Ovary (tissue), 9 donors: Measurements from ENCODE around the gene CFAP97D2. TPM values are rescaled to one million over a fixed set of nuclear protein-coding genes. Genes with fewer than 3 reads are reported as not detected.
"Not testable (repeated sequence)": the region's sequence is repeated elsewhere in the genome, so short reads cannot be mapped to it uniquely, and the experiment has no call there.

Source experiments
- DNase-seq, 5 donors: peaks; one replicate each; pipeline ENCODE4 v3.0.0-alpha.2; 2019 to 2020
- H3K27ac ChIP-seq, 2 donors: fragments of 200-600 bp; one replicate each; pipeline versions ENCODE4 v1.5.1 to v1.8.0; 2019 to 2022
- H3K27me3 ChIP-seq: fragments of 200-600 bp; one replicate; pipeline ENCODE4 v1.8.0; 2022
- H3K36me3 ChIP-seq: fragments of 200-600 bp; sonication (generic); one replicate; pipeline ENCODE4 v1.5.1; 2019
- H3K4me1 ChIP-seq: one replicate; pipeline ENCODE4 v1.8.1; 2013; ENCODE audit warnings: mild to moderate bottlenecking, moderate library complexity; ENCODE audit not compliant: insufficient read depth
- H3K4me3 ChIP-seq: fragments of 200-600 bp; sonication (generic); one replicate; pipeline ENCODE4 v1.5.1; 2017
- H3K9me3 ChIP-seq, 2 donors: fragments of 200-600 bp in 1 of 2; sonication (generic) in 1 of 2; one replicate each; pipeline versions ENCODE4 v1.5.1 to v1.8.1; 2013 to 2019; ENCODE audit warnings: mild to moderate bottlenecking in 1 of 2, moderate library complexity in 1 of 2
- CTCF ChIP-seq, 3 donors: fragments of 450-650 bp in 2 of 3; fragments of 200-600 bp in 1 of 3; IDR thresholded peaks; one replicate each; pipeline versions ENCODE4 v1.5.1 to v1.8.0; 2016 to 2022; ENCODE audit warnings: antibody characterized with exemption in 3 of 3, mild to moderate bottlenecking in 1 of 3
- EP300 ChIP-seq: sonication (generic); formaldehyde crosslinking; IDR thresholded peaks from one replicate; pipeline ENCODE4 v1.6.1; 2017; ENCODE audit warnings: antibody characterized with exemption
- POLR2A ChIP-seq: fragments of 450-650 bp; IDR thresholded peaks from one replicate; pipeline ENCODE4 v1.6.1; 2017; ENCODE audit warnings: antibody characterized with exemption, mild to moderate bottlenecking, moderate library complexity
- WGBS, 3 donors: extraction: QIAGEN DNeasy Blood & Tissue Kit in 1 of 3; methylation state at CpG; one replicate each; pipeline versions ENCODE4 v1.1.5 to v1.1.7; 2013 to 2017; 5-methylcytosine and 5-hydroxymethylcytosine counted together
- intact Hi-C, 4 donors: fragments of 100-400 bp; cut with DNase I; formaldehyde crosslinking; loops; one replicate each; pipeline versions ENCODE4 v1.11.0 to v1.15.1; 2022 to 2023
- polyA plus RNA-seq, 2 donors: library from polyadenylated mRNA; stranded (reverse); fragments of 200-250 nt in 1 of 2; fragments of 350-450 nt in 1 of 2; fragmentation: Illumina TruSeq in 1 of 2; extraction: RNeasy Lipid Tissue Mini Kit (QIAGEN cat#74804) in 1 of 2; gene quantifications; one replicate each; pipeline ENCODE4 v1.2.3, GENCODE V29; 2013 to 2014
- total RNA-seq, 7 donors: library from RNA; depleted of rRNA in 2 of 7; stranded (reverse); fragments of >200 nt in 2 of 7; fragmentation: NEBNext Ultra II Directional in 3 of 7; extraction: Animal tissue kit (Norgen Biotek cat#: 25700) in 3 of 7; gene quantifications; one replicate each; pipeline versions ENCODE4 v1.1.0 to v1.2.4, GENCODE V29; 2016 to 2023
- donor health status: DM: no; HTN: no; CAD: no; lungs with moderate emphysema.
- donor health status: DM: no; HTN: no; CAD: no.
- donor health status: Bipolar disorder and iron deficiency.
- donor health status: DM: yes; HTN: yes; CAD: no.
- donor health status: DM: no; HTN: no; CAD: no.
- donor health status: DM: yes; HTN: yes; CAD: no.

CFAP97D2 gene
- total and polyA plus RNA-seq, 9 donors: 0.28 to 5.2 (median 3.1) TPM; not detected in 6

GRCh38 chr13:114248011-114248410, 69.0 kb downstream of the CFAP97D2 start:
- no peak for DNase-seq
- intact Hi-C loops: no loop called here
- Histone ChIP-seq H3K27ac (no peak overlapping the region), H3K4me3 (no peak overlapping the region), H3K4me1 (no peaks in the 10 kb centered on the region), H3K27me3 (no peaks in the 10 kb centered on the region), H3K36me3 (no peaks in the 10 kb centered on the region), H3K9me3 (no peaks in the 10 kb centered on the region)
- WGBS, 3 donors: 56 to 63% (median 61%) methylated on average over 3 of the region's 3 CpGs
- TF ChIP-seq CTCF (IDR thresholded peaks at IDR 0.05) (no peak), EP300 (no peak), POLR2A (no peak)

- WGBS, 3 donors: 95% methylated on average over 7 of the region's 7 CpGs
- Histone ChIP-seq H3K4me3 (no peak overlapping the region), H3K9me3 (no peaks in the 10 kb centered on the region), H3K27ac (no peak overlapping the region), H3K36me3 (no peaks in the 10 kb centered on the region), H3K4me1 (no peaks in the 10 kb centered on the region), H3K27me3 (no peaks in the 10 kb centered on the region)
- intact Hi-C loops: no loop called here
- DNase-seq: no peak
- no peak for TF ChIP-seq EP300
- no peak for TF ChIP-seq POLR2A
- no peak for TF ChIP-seq CTCF (IDR thresholded peaks at IDR 0.05)
These were observed 70.0 kb downstream of the CFAP97D2 start for GRCh38 chr13:114249077-114249476.

GRCh38 chr13:114251639-114252440, 72.8 kb downstream of the CFAP97D2 start:
- intact Hi-C loops, H3K4me1 ChIP-seq, H3K27me3 ChIP-seq, H3K4me3 ChIP-seq, DNase-seq, H3K36me3 ChIP-seq, H3K9me3 ChIP-seq, H3K27ac ChIP-seq: not testable (repeated sequence)
- 84 to 96% (median 92%) methylated on average over 1 of the region's 1 CpG for WGBS, 3 donors

GRCh38 chr13:114256547-114256946, 77.5 kb downstream of the CFAP97D2 start:
- no peaks in the 10 kb centered on the region for H3K36me3 ChIP-seq
- WGBS, 3 donors: 90 to 93% (median 91%) methylated on average over 1 of the region's 1 CpG
- H3K4me3 ChIP-seq: no peak overlapping the region
- no peaks in the 10 kb centered on the region for H3K4me1 ChIP-seq
- no peaks in the 10 kb centered on the region for H3K9me3 ChIP-seq
- no peak for TF ChIP-seq CTCF (IDR thresholded peaks at IDR 0.05)
- no peak overlapping the region for H3K27ac ChIP-seq
- intact Hi-C loops: no loop called here
- no peaks in the 10 kb centered on the region for H3K27me3 ChIP-seq
- DNase-seq: no peak

- no peaks in the 10 kb centered on the region for H3K36me3 ChIP-seq
- TF ChIP-seq POLR2A: no peak
- TF ChIP-seq CTCF (IDR thresholded peaks at IDR 0.05): no peak
- no peak for TF ChIP-seq EP300
- H3K27me3 ChIP-seq: no peaks in the 10 kb centered on the region
- intact Hi-C loops: no loop called here
- no peak for DNase-seq
- H3K4me1 ChIP-seq: no peaks in the 10 kb centered on the region
- no peak overlapping the region for H3K27ac ChIP-seq
- 88 to 91% (median 89%) methylated on average over 4 of the region's 4 CpGs for WGBS, 3 donors
- H3K4me3 ChIP-seq: no peak overlapping the region
- H3K9me3 ChIP-seq: no peaks in the 10 kb centered on the region
These were observed 78.0 kb downstream of the CFAP97D2 start for GRCh38 chr13:114257014-114257413.
